Small intestine (tissue), 7 donors: ENCODE measurements around the gene UBE2L6. TPM values are rescaled to one million over a fixed set of nuclear protein-coding genes. Genes with fewer than 3 reads are reported as not detected.

Experiments used
- DNase-seq, 2 donors: peaks; one replicate each; pipeline versions ENCODE4 v3.0.0 to v3.0.0-alpha.2; 2013
- FAIRE-seq: peaks from 2 replicates; lab custom pipeline; 2012; peaks lifted over from hg19 to GRCh38; lab: Jason Lieb, UNC
- H3K27ac ChIP-seq, 3 donors: one replicate each; pipeline ENCODE4 v1.5.1; 2013; ENCODE audit warnings: low read length in 2 of 3, mild to moderate bottlenecking in 2 of 3, control low read depth in 1 of 3, inconsistent platforms in 1 of 3, low read depth in 1 of 3, moderate library complexity in 1 of 3
- H3K27me3 ChIP-seq, 3 donors: one replicate each; pipeline ENCODE4 v1.6.1; 2013; ENCODE audit warnings: low read length in 3 of 3, inconsistent platforms in 1 of 3; ENCODE audit not compliant: control insufficient read depth in 3 of 3, insufficient read depth in 3 of 3
- H3K36me3 ChIP-seq, 3 donors: one replicate each; pipeline ENCODE4 v1.6.1; 2013; ENCODE audit warnings: low read length in 3 of 3, inconsistent platforms in 1 of 3, low read depth in 1 of 3, mild to moderate bottlenecking in 1 of 3, moderate library complexity in 1 of 3; ENCODE audit not compliant: control insufficient read depth in 3 of 3, insufficient read depth in 2 of 3
- H3K4me1 ChIP-seq, 3 donors: one replicate each; pipeline ENCODE4 v1.6.1; 2013; ENCODE audit warnings: low read length in 2 of 3, inconsistent platforms in 1 of 3, low read depth in 1 of 3, mild to moderate bottlenecking in 1 of 3, moderate library complexity in 1 of 3; ENCODE audit not compliant: control insufficient read depth in 3 of 3, insufficient read depth in 2 of 3
- H3K4me3 ChIP-seq, 3 donors: one replicate each; pipeline ENCODE4 v1.5.1; 2013; ENCODE audit warnings: low read length in 3 of 3, control low read depth in 1 of 3, inconsistent platforms in 1 of 3, low read depth in 1 of 3, mild to moderate bottlenecking in 1 of 3, moderate library complexity in 1 of 3
- H3K9me3 ChIP-seq, 2 donors: one replicate each; pipeline ENCODE4 v1.6.1; 2013; ENCODE audit warnings: low read depth in 1 of 2, low read length in 1 of 2; ENCODE audit not compliant: control insufficient read depth in 2 of 2, insufficient read depth in 1 of 2
- WGBS, 3 donors: extraction: QIAGEN DNeasy Blood & Tissue Kit; methylation state at CpG; one replicate each; pipeline ENCODE4 v1.1.7; 2013; 5-methylcytosine and 5-hydroxymethylcytosine counted together
- polyA plus RNA-seq, 4 donors: library from polyadenylated mRNA; stranded (reverse) in 3 of 4; unstranded in 1 of 4; fragments of 200-250 nt in 3 of 4; fragments of 120-200 nt in 1 of 4; gene quantifications; one replicate each; pipeline versions ENCODE4 v1.2.1 to v1.2.3, GENCODE V29; 2013
- donor health status: healthy with polysubstance abuse.
- donor health status: control.
- donor health status: control.
- donor health status: Bipolar disorder and iron deficiency.
- donor health status: healthy.

Gene UBE2L6
- polyA plus RNA-seq, 4 donors, result 51.7 to 72.3 (median 58.7) TPM

- peaks cover 13 to 35% (median 16%) of the 10 kb centered on the region in 3 donors for H3K36me3 ChIP-seq
- 61 to 64% (median 62%) methylated on average over 5 of the region's 5 CpGs for WGBS, 3 donors
- H3K4me1 ChIP-seq, result no peaks in the 10 kb centered on the region
- H3K27ac ChIP-seq, result no peak overlapping the region
- no peak overlapping the region for H3K4me3 ChIP-seq
- FAIRE-seq (no peak), DNase-seq (peak in 1 of 2 donors; percentile 7)
- H3K27me3 ChIP-seq, result no peaks in the 10 kb centered on the region
- no peaks in the 10 kb centered on the region for H3K9me3 ChIP-seq
Observed at GRCh38 chr11:57546869-57547475, 20.5 kb downstream of the UBE2L6 start.

GRCh38 chr11:57546451-57546850, 21.0 kb downstream of the UBE2L6 start:
- Histone ChIP-seq H3K36me3 (peaks cover 12 to 29% (median 16%) of the 10 kb centered on the region in 3 donors), H3K27me3 (no peaks in the 10 kb centered on the region), H3K4me3 (no peak overlapping the region), H3K27ac (no peak overlapping the region), H3K4me1 (no peaks in the 10 kb centered on the region), H3K9me3 (no peaks in the 10 kb centered on the region)
- WGBS, 3 donors, result 95 to 99% (median 97%) methylated on average over 7 of the region's 7 CpGs
- no peak for FAIRE-seq
- DNase-seq, result no peak

GRCh38 chr11:57545883-57546282, 21.6 kb downstream of the UBE2L6 start:
- Histone ChIP-seq H3K4me1 (no peaks in the 10 kb centered on the region), H3K9me3 (no peaks in the 10 kb centered on the region), H3K36me3 (peaks cover 11 to 26% (median 15%) of the 10 kb centered on the region in 3 donors), H3K27me3 (no peaks in the 10 kb centered on the region), H3K27ac (no peak overlapping the region), H3K4me3 (no peak overlapping the region)
- FAIRE-seq (no peak), DNase-seq (no peak)
- 90 to 93% (median 92%) methylated on average over 13 of the region's 13 CpGs for WGBS, 3 donors

- Histone ChIP-seq H3K27me3 (no peaks in the 10 kb centered on the region), H3K4me1 (no peaks in the 10 kb centered on the region), H3K36me3 (peaks cover 0 to 16% (median 3%) of the 10 kb centered on the region in 3 donors), H3K27ac (no peak overlapping the region), H3K4me3 (no peak overlapping the region), H3K9me3 (no peaks in the 10 kb centered on the region)
- FAIRE-seq (no peak), DNase-seq (no peak)
- WGBS, 3 donors, result 79 to 88% (median 86%) methylated on average over 6 of the region's 6 CpGs
Observed at GRCh38 chr11:57544566-57544965, 22.9 kb downstream of the UBE2L6 start.

DNA sequence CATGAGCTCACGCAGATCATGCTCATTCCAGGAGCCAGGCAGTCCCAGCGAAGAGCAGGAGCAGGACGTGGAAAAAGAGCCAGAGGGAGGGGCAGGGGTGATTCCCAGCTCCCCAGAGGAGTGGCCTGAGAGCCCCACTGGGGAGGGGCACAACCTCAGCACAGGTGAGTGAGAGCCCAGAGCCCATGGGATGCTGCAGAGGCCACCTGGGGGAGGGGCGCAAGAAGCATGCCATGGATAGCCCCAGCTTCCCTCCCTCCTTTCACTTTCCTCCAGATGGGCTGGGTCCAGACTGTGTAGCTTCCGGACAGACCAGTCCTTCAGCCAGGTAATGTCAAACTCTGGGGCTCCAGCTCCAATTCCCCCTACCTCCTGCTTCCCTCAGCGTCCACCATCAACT, 23.9 kb downstream of the UBE2L6 start:
- H3K27ac ChIP-seq, result no peak overlapping the region
- no peak overlapping the region for H3K4me3 ChIP-seq
- no peaks in the 10 kb centered on the region for H3K4me1 ChIP-seq
- 18 to 48% (median 25%) methylated on average over 6 of the region's 6 CpGs for WGBS, 3 donors
- FAIRE-seq (no peak), DNase-seq (no peak)
- H3K9me3 ChIP-seq, result no peaks in the 10 kb centered on the region
- H3K36me3 ChIP-seq, result peaks cover 0 to 12% (median 3%) of the 10 kb centered on the region in 3 donors
- H3K27me3 ChIP-seq, result no peaks in the 10 kb centered on the region

DNA sequence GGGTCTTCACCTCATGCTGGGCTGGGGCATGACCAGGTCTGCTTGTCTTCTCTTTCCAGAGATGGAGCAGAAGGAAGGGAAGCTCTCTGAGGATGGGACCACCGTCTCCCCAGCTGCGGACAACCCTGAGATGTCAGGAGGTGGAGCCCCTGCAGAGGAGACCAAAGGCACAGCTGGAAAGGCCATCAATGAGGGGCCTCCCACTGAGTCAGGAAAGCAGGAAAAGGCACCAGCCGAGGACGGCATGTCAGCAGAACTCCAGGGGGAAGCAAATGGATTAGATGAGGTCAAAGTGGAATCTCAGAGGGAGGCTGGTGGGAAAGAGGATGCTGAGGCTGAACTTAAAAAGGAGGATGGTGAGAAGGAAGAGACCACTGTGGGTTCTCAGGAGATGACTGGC, 24.9 kb downstream of the UBE2L6 start:
- no peak for FAIRE-seq
- 60 to 90% (median 84%) methylated on average over 4 of the region's 4 CpGs for WGBS, 3 donors
- H3K36me3 ChIP-seq, result peaks cover 0 to 5% (median 0%) of the 10 kb centered on the region in 3 donors
- no peaks in the 10 kb centered on the region for H3K27me3 ChIP-seq
- DNase-seq, result no peak
- H3K4me1 ChIP-seq, result no peaks in the 10 kb centered on the region
- no peak overlapping the region for H3K4me3 ChIP-seq
- H3K27ac ChIP-seq, result no peak overlapping the region
- H3K9me3 ChIP-seq, result no peaks in the 10 kb centered on the region

GRCh38 chr11:57541169-57541568, 26.3 kb downstream of the UBE2L6 start:
- DNase-seq (no peak), FAIRE-seq (no peak)
- Histone ChIP-seq H3K36me3 (no peaks in the 10 kb centered on the region), H3K4me1 (no peaks in the 10 kb centered on the region), H3K27me3 (no peaks in the 10 kb centered on the region), H3K9me3 (no peaks in the 10 kb centered on the region), H3K4me3 (no peak overlapping the region), H3K27ac (no peak overlapping the region)
- WGBS, 3 donors, result 85 to 89% (median 89%) methylated on average over 5 of the region's 5 CpGs

DNA sequence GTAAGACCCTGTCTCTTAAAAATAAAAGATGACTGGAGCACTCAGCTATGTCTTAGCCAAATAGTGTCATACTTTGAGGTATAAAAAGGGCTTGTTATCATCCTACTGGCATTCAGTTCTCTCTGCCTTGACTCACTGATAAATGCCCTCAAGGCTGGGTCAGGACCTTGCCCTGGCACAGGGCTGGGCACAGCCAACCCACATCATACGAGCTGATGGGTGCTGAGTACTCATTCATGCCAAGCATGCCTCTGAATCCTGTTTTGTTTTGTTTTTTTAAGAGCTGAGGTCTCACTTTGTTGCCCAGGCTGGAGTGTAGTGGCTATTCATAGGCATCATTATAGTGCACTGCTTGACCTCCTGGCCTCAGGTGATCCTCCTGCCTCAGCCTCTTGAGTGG, 28.1 kb downstream of the UBE2L6 start:
- no peaks in the 10 kb centered on the region for H3K36me3 ChIP-seq
- peaks cover 0 to 3% (median 0%) of the 10 kb centered on the region in 3 donors for H3K27me3 ChIP-seq
- WGBS, 3 donors, result 42 to 79% (median 65%) methylated on average over 1 of the region's 1 CpG
- no peak for DNase-seq
- H3K27ac ChIP-seq, result no peak overlapping the region
- no peaks in the 10 kb centered on the region for H3K4me1 ChIP-seq
- no peak overlapping the region for H3K4me3 ChIP-seq
- H3K9me3 ChIP-seq, result no peaks in the 10 kb centered on the region
- no peak for FAIRE-seq
